ENCODE results near the gene BCL2L15. TPM values are rescaled to one million over a fixed set of nuclear protein-coding genes. Genes with fewer than 3 reads are reported as not detected.

Gene BCL2L15
- total RNA-seq, 4 donors from 2014 or later = 0.13 to 0.89 (median 0.50) TPM

GRCh38 chr1:113879739-113880038, 7.7 kb downstream of the BCL2L15 start:
- intact Hi-C loops (cut with DNase I) = no loop called here

GRCh38 chr1:113876176-113876575, 11.2 kb downstream of the BCL2L15 start:
- H3K4me3 ChIP-seq (replicated peaks in 1 of 3) = no peak overlapping the region
- TF ChIP-seq CTCF (IDR thresholded peaks at IDR 0.05) (no peak), POLR2A (IDR thresholded peaks at IDR 0.05) (no peak)
- intact Hi-C loops (cut with DNase I) = no loop called here
- 93% methylated on average over 5 of the region's 5 CpGs for WGBS, 2 donors
- H3K9me3 ChIP-seq = no peaks in the 10 kb centered on the region
- DNase-seq = no peak
- H3K27me3 ChIP-seq = no peaks in the 10 kb centered on the region
- H3K4me1 ChIP-seq = peaks cover 5 to 10% of the 10 kb centered on the region in 2 donors
- H3K36me3 ChIP-seq = no peaks in the 10 kb centered on the region
- H3K27ac ChIP-seq = no peak overlapping the region

More at GRCh38 chr1:113879739-113880038, 7.7 kb downstream of the BCL2L15 start:
- Histone ChIP-seq H3K4me3 (replicated peaks in 1 of 3) (no peak overlapping the region), H3K4me1 (peaks cover 10 to 12% of the 10 kb centered on the region in 2 donors), H3K27me3 (no peaks in the 10 kb centered on the region), H3K36me3 (no peaks in the 10 kb centered on the region), H3K9me3 (no peaks in the 10 kb centered on the region), H3K27ac (no peak overlapping the region)
- 98% methylated on average over 4 of the region's 4 CpGs for WGBS, 2 donors
- DNase-seq = no peak
- TF ChIP-seq CTCF (IDR thresholded peaks at IDR 0.05) (no peak), POLR2A (IDR thresholded peaks at IDR 0.05) (no peak)

GRCh38 chr1:113875714-113876113, 11.7 kb downstream of the BCL2L15 start:
- no peak for TF ChIP-seq POLR2A (IDR thresholded peaks at IDR 0.05)
- TF ChIP-seq CTCF (IDR thresholded peaks at IDR 0.05) = no peak
- H3K36me3 ChIP-seq = no peaks in the 10 kb centered on the region
- WGBS, 2 donors = 78 to 80% methylated on average over 2 of the region's 2 CpGs
- H3K27ac ChIP-seq = no peak overlapping the region
- intact Hi-C loops (cut with DNase I) = no loop called here
- H3K27me3 ChIP-seq = no peaks in the 10 kb centered on the region
- H3K4me3 ChIP-seq (replicated peaks in 1 of 3) = no peak overlapping the region
- H3K9me3 ChIP-seq = no peaks in the 10 kb centered on the region
- peaks cover under 1 to 5% of the 10 kb centered on the region in 2 donors for H3K4me1 ChIP-seq
- no peak for DNase-seq

GRCh38 chr1:113874012-113874879, 13.1 kb downstream of the BCL2L15 start:
- Histone ChIP-seq H3K36me3 (no peaks in the 10 kb centered on the region), H3K27ac (no peak overlapping the region), H3K4me1 (no peaks in the 10 kb centered on the region), H3K4me3 (replicated peaks in 1 of 3) (no peak overlapping the region), H3K9me3 (no peaks in the 10 kb centered on the region), H3K27me3 (no peaks in the 10 kb centered on the region)
- DNase-seq = no peak
- no peak for TF ChIP-seq CTCF (IDR thresholded peaks at IDR 0.05)
- TF ChIP-seq POLR2A (IDR thresholded peaks at IDR 0.05) = no peak
- WGBS, 2 donors = 81 to 89% methylated on average over 1 of the region's 1 CpG
- intact Hi-C loops (cut with DNase I) = no loop called here

GRCh38 chr1:113872219-113872935, 15.0 kb downstream of the BCL2L15 start:
- no peaks in the 10 kb centered on the region for H3K9me3 ChIP-seq

More at GRCh38 chr1:113872219-113872935, 15.0 kb downstream of the BCL2L15 start:
- no peaks in the 10 kb centered on the region for H3K4me1 ChIP-seq
- no peak overlapping the region for H3K4me3 ChIP-seq (replicated peaks in 1 of 3)
- no peak for DNase-seq
- TF ChIP-seq POLR2A (IDR thresholded peaks at IDR 0.05) (no peak), CTCF (IDR thresholded peaks at IDR 0.05) (no peak)
- H3K36me3 ChIP-seq = no peaks in the 10 kb centered on the region
- H3K27ac ChIP-seq = no peak overlapping the region
- H3K27me3 ChIP-seq = no peaks in the 10 kb centered on the region
- intact Hi-C loops (cut with DNase I) = no loop called here
